ENCODE data around the gene PDE6D. TPM values are rescaled to one million over a fixed set of nuclear protein-coding genes. Genes with fewer than 3 reads are reported as not detected.

PDE6D gene
- total RNA-seq, 6 donors from 2014 or later: 10.5 to 22.8 (median 17.4) TPM

DNA sequence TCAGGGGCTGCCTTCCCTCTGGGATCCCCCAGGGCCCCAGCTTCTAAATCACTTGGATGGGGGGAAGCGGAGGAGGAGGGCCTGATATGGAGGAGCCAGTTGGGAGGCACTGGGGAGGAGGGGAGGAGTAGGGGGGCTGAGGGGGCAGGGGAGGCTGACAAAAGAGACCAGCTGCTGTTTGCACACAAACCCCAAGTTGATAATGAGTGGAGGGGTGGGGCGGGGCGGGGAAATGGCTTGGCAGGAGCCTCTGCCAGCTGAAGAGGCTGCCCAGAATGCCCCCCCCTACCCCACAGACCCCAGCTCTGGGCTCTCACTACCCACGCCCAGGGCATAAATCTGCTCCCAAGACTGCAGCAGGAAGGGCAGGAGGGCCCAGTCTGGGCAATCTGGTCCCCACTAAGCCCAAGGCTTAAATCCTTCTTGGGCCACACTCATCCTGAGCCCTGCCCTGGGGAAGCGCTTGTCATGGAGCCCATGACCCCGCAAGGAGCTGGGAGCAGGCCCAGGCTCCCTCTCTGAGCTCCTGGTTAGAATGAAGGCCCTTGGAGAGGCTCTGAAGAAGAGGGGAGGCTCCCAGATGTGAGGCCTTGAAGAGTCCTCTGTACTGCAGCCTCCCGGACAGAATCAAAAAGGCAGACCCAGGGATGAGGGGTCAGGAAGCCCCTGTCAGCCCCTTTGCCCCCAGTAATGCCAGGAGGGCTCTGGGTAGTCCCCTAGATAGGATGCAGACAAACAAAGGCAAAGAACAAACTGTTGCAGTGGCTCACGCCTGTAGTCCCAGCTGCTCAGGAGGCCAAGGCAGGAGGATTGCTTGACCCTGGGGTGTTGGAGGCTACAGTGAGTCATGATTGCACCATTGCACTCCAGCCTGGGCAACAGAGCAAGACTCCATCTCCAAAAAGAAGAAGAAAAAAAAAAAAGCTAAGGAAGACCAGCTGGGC is 97.5 kb downstream of the PDE6D start:
- H3K36me3 ChIP-seq: no peaks in the 10 kb centered on the region
- ATAC-seq (ENCODE audit: low FRiP score in 2 of 2): no peak
- 88 to 93% methylated on average over 5 to 8 of the region's 8 CpGs for WGBS, 2 donors
- no peak for DNase-seq
- H3K9me3 ChIP-seq: no peaks in the 10 kb centered on the region
- no peak overlapping the region for H3K27ac ChIP-seq
- no peak overlapping the region for H3K4me3 ChIP-seq
- TF ChIP-seq EP300 (IDR thresholded peaks at IDR 0.05) (no peak), POLR2AphosphoS5 (IDR thresholded peaks at IDR 0.05) (no peak), POLR2A (IDR thresholded peaks at IDR 0.05) (no peak)
- TF ChIP-seq, protein P1, sequence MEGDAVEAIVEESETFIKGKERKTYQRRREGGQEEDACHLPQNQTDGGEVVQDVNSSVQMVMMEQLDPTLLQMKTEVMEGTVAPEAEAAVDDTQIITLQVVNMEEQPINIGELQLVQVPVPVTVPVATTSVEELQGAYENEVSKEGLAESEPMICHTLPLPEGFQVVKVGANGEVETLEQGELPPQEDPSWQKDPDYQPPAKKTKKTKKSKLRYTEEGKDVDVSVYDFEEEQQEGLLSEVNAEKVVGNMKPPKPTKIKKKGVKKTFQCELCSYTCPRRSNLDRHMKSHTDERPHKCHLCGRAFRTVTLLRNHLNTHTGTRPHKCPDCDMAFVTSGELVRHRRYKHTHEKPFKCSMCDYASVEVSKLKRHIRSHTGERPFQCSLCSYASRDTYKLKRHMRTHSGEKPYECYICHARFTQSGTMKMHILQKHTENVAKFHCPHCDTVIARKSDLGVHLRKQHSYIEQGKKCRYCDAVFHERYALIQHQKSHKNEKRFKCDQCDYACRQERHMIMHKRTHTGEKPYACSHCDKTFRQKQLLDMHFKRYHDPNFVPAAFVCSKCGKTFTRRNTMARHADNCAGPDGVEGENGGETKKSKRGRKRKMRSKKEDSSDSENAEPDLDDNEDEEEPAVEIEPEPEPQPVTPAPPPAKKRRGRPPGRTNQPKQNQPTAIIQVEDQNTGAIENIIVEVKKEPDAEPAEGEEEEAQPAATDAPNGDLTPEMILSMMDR (IDR thresholded peaks at IDR 0.05): no peak
- H3K4me1 ChIP-seq: peaks cover 10 to 25% (median 19%) of the 10 kb centered on the region in 4 donors
- no peaks in the 10 kb centered on the region for H3K27me3 ChIP-seq

DNA sequence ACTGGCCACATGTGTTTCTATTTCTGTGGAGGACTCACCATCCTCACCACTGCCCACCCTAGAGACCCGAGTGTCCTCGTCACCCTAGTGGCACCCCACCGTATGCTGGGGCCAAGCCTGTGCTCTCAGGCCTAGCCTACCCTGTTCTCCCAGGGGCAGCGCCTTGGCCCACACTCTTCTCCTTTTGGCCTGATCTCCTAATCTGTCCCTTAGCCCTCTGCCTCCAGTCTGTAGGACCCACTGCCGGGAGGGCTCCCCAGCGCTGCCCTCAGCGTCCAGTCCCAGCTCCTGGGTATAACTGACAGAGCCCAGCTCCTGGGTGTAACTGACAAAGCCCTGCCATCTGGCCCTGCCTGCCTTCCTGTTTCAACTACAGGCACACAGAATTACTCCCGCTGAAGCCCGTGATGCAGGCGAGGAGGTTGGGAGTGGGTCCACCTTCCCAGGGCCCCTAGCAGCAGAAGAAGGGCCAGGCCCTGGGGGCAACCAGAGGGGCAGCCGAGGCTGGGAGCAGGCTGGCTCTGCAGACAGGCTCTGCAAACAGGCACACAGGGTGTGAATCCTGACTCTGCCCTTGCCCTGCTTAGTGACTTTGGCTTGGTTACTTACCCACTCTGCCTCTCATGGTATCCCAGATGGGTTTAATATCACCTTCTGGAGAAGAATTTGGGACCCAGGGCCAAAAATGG is 98.3 kb downstream of the PDE6D start:
- TF ChIP-seq, protein P1 (IDR thresholded peaks at IDR 0.05): no peak
- no peak for TF ChIP-seq POLR2A (IDR thresholded peaks at IDR 0.05)
- TF ChIP-seq EP300 (IDR thresholded peaks at IDR 0.05): no peak
- no peak for TF ChIP-seq POLR2AphosphoS5 (IDR thresholded peaks at IDR 0.05)

More for the DNA sequence above, 98.3 kb downstream of the PDE6D start:
- Histone ChIP-seq H3K4me1 (peaks cover 10 to 29% (median 19%) of the 10 kb centered on the region in 4 donors), H3K36me3 (no peaks in the 10 kb centered on the region), H3K4me3 (no peak overlapping the region), H3K27me3 (no peaks in the 10 kb centered on the region), H3K27ac (no peak overlapping the region), H3K9me3 (no peaks in the 10 kb centered on the region)
- ATAC-seq (ENCODE audit: low FRiP score in 2 of 2): no peak
- 88 to 90% methylated on average over 10 of the region's 11 CpGs for WGBS, 2 donors
- DNase-seq: no peak

Small RNA genes within 50 kb of the gene (small RNA-seq; reads per million reads assigned to genes)
- gene AC073476.4 (0 reads per million in 4 donors), gene RF00015 (0 reads per million in 4 donors)

Other genes starting within 250 kb of the PDE6D start
- gene TEX44, start 188.4 kb downstream of the PDE6D start, total RNA-seq: not detected
- 100 to 1,000 TPM; 344 to 896 (median 663) TPM for gene PTMA, start 72.8 kb downstream of the PDE6D start, total RNA-seq
- gene COPS7B, start 5.2 kb upstream of the PDE6D start, total RNA-seq: 10 to 100 TPM; 23.1 to 91.1 (median 28.2) TPM
- gene NPPC, start 145.1 kb upstream of the PDE6D start, total RNA-seq: not detected
- 10 to 100 TPM; 31.2 to 98.5 (median 50.3) TPM for gene DIS3L2, start 180.4 kb upstream of the PDE6D start, total RNA-seq

Measured in upper lobe of left lung (tissue), 6 donors.